Upper lobe of right lung (tissue), 1 donor: ENCODE measurements around the gene KCNAB2. TPM values are rescaled to one million over a fixed set of nuclear protein-coding genes. Genes with fewer than 3 reads are reported as not detected.

ENCODE experiments used
- ATAC-seq: fragments of 200-7000 bp; cut with Tn5 transposase; one replicate; pipeline ENCODE4 v1.9.1; 2020; ENCODE audit warnings: mild to moderate bottlenecking, moderate library complexity
- DNase-seq: peaks from one replicate; pipeline ENCODE4 v3.0.0-alpha.2; 2020
- H3K27ac ChIP-seq: fragments of 200-600 bp; one replicate; pipeline ENCODE4 v1.8.0; 2022
- H3K27me3 ChIP-seq: fragments of 200-600 bp; one replicate; pipeline ENCODE4 v1.8.0; 2022; ENCODE audit warnings: mild to moderate bottlenecking
- H3K36me3 ChIP-seq: fragments of 200-600 bp; one replicate; pipeline ENCODE4 v1.8.0; 2022
- H3K4me1 ChIP-seq: fragments of 200-600 bp; one replicate; pipeline ENCODE4 v1.8.0; 2022
- H3K4me3 ChIP-seq: fragments of 200-600 bp; one replicate; pipeline ENCODE4 v1.8.0; 2022; ENCODE audit warnings: mild to moderate bottlenecking
- H3K9me3 ChIP-seq: fragments of 200-600 bp; one replicate; pipeline ENCODE4 v1.8.0; 2022
- CTCF ChIP-seq: fragments of 200-600 bp; IDR thresholded peaks from one replicate; pipeline ENCODE4 v1.8.0; 2022; ENCODE audit warnings: antibody characterized with exemption
- intact Hi-C: fragments of 100-400 bp; cut with DNase I; formaldehyde crosslinking; loops from one replicate; pipeline ENCODE4 v1.11.0; 2022
- total RNA-seq: library from RNA; stranded (reverse); fragmentation: NEBNext Ultra II Directional; extraction: Animal tissue kit (Norgen Biotek cat#: 25700); gene quantifications from one replicate; pipeline ENCODE4 v1.2.1, GENCODE V29; 2021
- donor health status: DM: no; HTN: yes; CAD: no; lungs with severe emphysema.

The KCNAB2 gene
- total RNA-seq, 1 donor from 2014 or later = 60.4 TPM

- Histone ChIP-seq H3K9me3 (no peaks in the 10 kb centered on the region), H3K36me3 (no peaks in the 10 kb centered on the region), H3K4me3 (peak overlapping the region; percentile 48), H3K4me1 (peaks cover 8% of the 10 kb centered on the region), H3K27me3 (no peaks in the 10 kb centered on the region), H3K27ac (peak overlapping the region; percentile 66)
- TF ChIP-seq CTCF = no peak
- DNase-seq = peak; percentile 96
- intact Hi-C loops = no loop called here
- peak; percentile 91 for ATAC-seq
Measured at GRCh38 chr1:6026095-6026809, 19.4 kb upstream of the KCNAB2 start.

DNA sequence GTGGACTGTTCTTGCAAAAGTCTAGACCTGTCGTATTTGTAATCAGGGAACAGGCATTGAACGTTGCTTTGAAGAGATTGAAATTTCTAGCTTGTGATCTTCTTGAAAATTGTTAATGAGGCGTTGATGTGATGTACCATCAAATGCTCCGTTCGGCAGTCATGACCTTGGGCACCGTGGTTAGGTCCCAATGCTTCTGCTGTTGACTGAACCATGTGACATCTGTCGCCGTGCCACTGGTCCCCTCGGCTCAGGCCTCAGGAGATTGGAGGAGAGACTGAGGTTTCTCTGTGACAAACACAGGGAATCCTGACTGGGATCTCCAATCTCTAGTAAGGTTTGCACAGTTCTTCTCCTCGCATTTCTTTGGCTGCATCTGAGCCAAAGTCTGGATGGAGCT, 18.1 kb upstream of the KCNAB2 start:
- peaks cover 8% of the 10 kb centered on the region for H3K4me1 ChIP-seq
- no peaks in the 10 kb centered on the region for H3K27me3 ChIP-seq
- H3K27ac ChIP-seq = peak overlapping the region; percentile 78
- no peaks in the 10 kb centered on the region for H3K36me3 ChIP-seq
- peak; percentile 19 for ATAC-seq
- no peaks in the 10 kb centered on the region for H3K9me3 ChIP-seq
- peak overlapping the region; percentile 48 for H3K4me3 ChIP-seq
- TF ChIP-seq CTCF = no peak
- DNase-seq = no peak
- intact Hi-C loops = no loop called here

- H3K27ac ChIP-seq = peak overlapping the region; percentile 78
- peak; percentile 76 for DNase-seq
- H3K9me3 ChIP-seq = no peaks in the 10 kb centered on the region
- intact Hi-C loops = no loop called here
- ATAC-seq = peak; percentile 77
- no peaks in the 10 kb centered on the region for H3K36me3 ChIP-seq
- H3K4me1 ChIP-seq = peaks cover 8% of the 10 kb centered on the region
- no peaks in the 10 kb centered on the region for H3K27me3 ChIP-seq
- TF ChIP-seq CTCF = no peak
- H3K4me3 ChIP-seq = peak overlapping the region; percentile 48
Measured at GRCh38 chr1:6028042-6028850, 17.4 kb upstream of the KCNAB2 start.

GRCh38 chr1:6029351-6029750, 16.3 kb upstream of the KCNAB2 start:
- Histone ChIP-seq H3K36me3 (no peaks in the 10 kb centered on the region), H3K4me3 (no peak overlapping the region), H3K27me3 (no peaks in the 10 kb centered on the region), H3K4me1 (peaks cover 8% of the 10 kb centered on the region), H3K27ac (no peak overlapping the region), H3K9me3 (no peaks in the 10 kb centered on the region)
- TF ChIP-seq CTCF = no peak
- intact Hi-C loops = no loop called here
- no peak for DNase-seq
- ATAC-seq = no peak

GRCh38 chr1:6030132-6030531, 15.6 kb upstream of the KCNAB2 start:
- ATAC-seq = no peak
- H3K4me3 ChIP-seq = no peak overlapping the region

More at GRCh38 chr1:6030132-6030531, 15.6 kb upstream of the KCNAB2 start:
- H3K9me3 ChIP-seq = no peaks in the 10 kb centered on the region
- no peak overlapping the region for H3K27ac ChIP-seq
- TF ChIP-seq CTCF = no peak
- H3K4me1 ChIP-seq = peaks cover 8% of the 10 kb centered on the region
- no peaks in the 10 kb centered on the region for H3K36me3 ChIP-seq
- intact Hi-C loops = no loop called here
- no peak for DNase-seq
- no peaks in the 10 kb centered on the region for H3K27me3 ChIP-seq
